Measurements from ENCODE around the gene CACNA1B.
"Not testable (repeated sequence)": the region's sequence is repeated elsewhere in the genome, so short reads cannot be mapped to it uniquely, and the experiment has no call there.

GRCh38 chr9:138139096-138139495 is 261.5 kb downstream of the CACNA1B start:
- TF ChIP-seq CTCF, EP300 (IDR thresholded peaks at IDR 0.05): not testable (repeated sequence)

All from upper lobe of left lung (tissue), 4 donors.